NCI-H526 treated with DMSO at 0.1 percent for 48 hours (cell line): ENCODE measurements around the gene RNF144B.
"Not testable (repeated sequence)": the region's sequence is repeated elsewhere in the genome, so short reads cannot be mapped to it uniquely, and the experiment has no call there.

ENCODE experiments used
- DNase-seq: peaks from one replicate; lab custom pipeline; 2025; lab: John Stamatoyannopoulos, UW

The RNF144B gene

GRCh38 chr6:18387061-18387721, at the start of gene RNF144B:
Gene RNF144B, plus strand, starts transcription at chr6:18387350. Its CDS starts 12,185 bp downstream, at chr6:18399535.
- peak; percentile 93 for DNase-seq

GRCh38 chr6:18339599-18339998, 47.6 kb upstream of the RNF144B start:
- no peak for DNase-seq

- DNase-seq, result no peak
Measured at GRCh38 chr6:18340781-18341551, 46.2 kb upstream of the RNF144B start.

- DNase-seq, result no peak
Measured at GRCh38 chr6:18342223-18342622, 44.9 kb upstream of the RNF144B start.

- no peak for DNase-seq
Measured at GRCh38 chr6:18343741-18344140, 43.4 kb upstream of the RNF144B start.

GRCh38 chr6:18347021-18347577, 40.1 kb upstream of the RNF144B start:
- DNase-seq, result no peak

- DNase-seq, result no peak
Measured at GRCh38 chr6:18347866-18348265, 39.3 kb upstream of the RNF144B start.

GRCh38 chr6:18349386-18349785, 37.8 kb upstream of the RNF144B start:
- DNase-seq, result no peak

- DNase-seq, result no peak
Measured at GRCh38 chr6:18350271-18350670, 36.9 kb upstream of the RNF144B start.

- no peak for DNase-seq
Measured at GRCh38 chr6:18350712-18351111, 36.4 kb upstream of the RNF144B start.

- DNase-seq, result no peak
Measured at GRCh38 chr6:18352001-18352400, 35.1 kb upstream of the RNF144B start.

- DNase-seq, result no peak
Measured at GRCh38 chr6:18352842-18353241, 34.3 kb upstream of the RNF144B start.

- DNase-seq, result no peak
Measured at GRCh38 chr6:18353251-18353650, 33.9 kb upstream of the RNF144B start.

GRCh38 chr6:18357546-18357945, 29.6 kb upstream of the RNF144B start:
- DNase-seq, result not testable (repeated sequence)

GRCh38 chr6:18359237-18359885, 27.8 kb upstream of the RNF144B start:
- DNase-seq, result no peak

GRCh38 chr6:18360188-18360587, 27.0 kb upstream of the RNF144B start:
- no peak for DNase-seq

- DNase-seq, result no peak
Measured at GRCh38 chr6:18362058-18362561, 25.0 kb upstream of the RNF144B start.

GRCh38 chr6:18363746-18364145, 23.4 kb upstream of the RNF144B start:
- no peak for DNase-seq

GRCh38 chr6:18364561-18364960, 22.6 kb upstream of the RNF144B start:
- not testable (repeated sequence) for DNase-seq

- DNase-seq, result no peak
Measured at GRCh38 chr6:18367371-18367770, 19.8 kb upstream of the RNF144B start.

GRCh38 chr6:18368277-18369105, 18.7 kb upstream of the RNF144B start:
- no peak for DNase-seq

- DNase-seq, result no peak
Measured at GRCh38 chr6:18371010-18371409, 16.1 kb upstream of the RNF144B start.
